Stimulated activated CD4-positive, alpha-beta T cell treated with anti-CD3 and anti-CD28 coated beads, TNF-alpha, amount 100 ng/mL, for 1 hour (primary cell): ENCODE data around the gene IGFALS.
"Not testable (repeated sequence)": the region's sequence is repeated elsewhere in the genome, so short reads cannot be mapped to it uniquely, and the experiment has no call there.

Experiments
- DNase-seq, 3 donors: peaks; one replicate each; pipeline ENCODE4 v3.0.0-alpha.2; 2020; ENCODE audit warnings: low read depth in 3 of 3, low spot score in 1 of 3

The IGFALS gene

DNA sequence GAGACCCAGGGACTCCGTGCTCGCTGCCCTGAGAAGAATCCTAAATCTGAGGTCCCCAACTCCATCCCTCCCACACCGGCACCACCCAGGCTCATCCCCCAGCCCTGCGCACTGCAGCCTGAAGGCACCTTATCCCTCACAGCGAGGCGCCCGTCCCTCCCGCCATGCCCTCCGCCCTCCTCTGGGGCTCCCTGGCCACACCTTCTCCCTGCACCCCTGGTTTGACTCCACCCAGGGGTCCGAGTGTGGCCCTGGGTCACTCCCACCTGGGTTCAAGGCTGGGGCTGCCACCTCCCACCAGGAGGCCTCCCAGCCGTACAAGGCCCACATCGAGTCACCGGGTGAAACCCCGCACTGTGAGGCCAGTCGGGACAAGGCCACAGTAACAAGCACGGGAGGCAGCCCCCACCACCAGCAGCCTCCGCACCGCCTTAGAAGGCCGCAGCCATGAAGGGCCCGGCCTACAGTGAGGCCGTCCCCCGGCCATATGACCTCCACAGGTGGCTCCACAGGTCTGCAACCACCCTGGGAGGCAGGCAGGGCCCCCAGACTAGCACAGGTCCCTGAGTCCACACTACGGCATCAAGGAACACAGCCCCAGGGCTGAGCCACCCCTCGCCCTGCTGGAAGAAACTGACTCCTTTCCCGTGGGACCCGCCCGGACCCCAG, 24.8 kb upstream of the IGFALS start:
- no peak for DNase-seq

DNA sequence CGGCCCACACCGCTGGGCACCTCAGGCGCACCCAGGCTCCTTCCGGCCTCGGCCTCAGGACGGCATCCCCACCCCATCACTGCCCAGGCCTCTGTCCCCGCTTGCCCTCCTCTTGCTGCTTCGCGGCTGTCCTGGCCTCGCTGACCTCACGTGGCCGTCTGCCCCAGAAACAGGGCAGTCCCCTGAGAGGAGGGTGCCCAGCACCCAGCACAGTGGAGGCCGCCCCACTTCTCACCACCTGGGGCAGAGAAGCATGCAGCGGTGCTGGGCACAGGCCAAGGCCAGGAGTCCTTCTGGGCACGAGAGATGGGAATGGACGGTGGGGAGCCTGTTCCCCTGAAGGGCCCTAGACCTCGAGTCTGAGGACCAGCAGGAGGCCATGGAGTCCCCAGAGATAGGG, 24.2 kb upstream of the IGFALS start:
- no peak for DNase-seq

DNA sequence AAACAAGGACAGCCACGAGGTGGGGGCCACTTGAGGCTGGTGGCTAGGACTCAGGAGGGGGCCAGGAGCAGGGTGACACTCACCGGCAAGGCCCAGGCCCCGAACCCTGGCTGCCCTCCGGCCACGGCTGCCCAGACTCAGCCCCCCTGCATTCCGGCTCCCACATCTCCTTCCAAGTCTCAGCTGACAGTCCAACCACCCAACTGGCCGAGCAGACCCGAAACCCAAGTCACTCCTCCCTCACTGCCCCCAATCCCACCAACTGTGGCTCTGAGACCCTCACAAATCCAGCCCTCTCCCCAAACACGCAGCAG, 23.7 kb upstream of the IGFALS start:
- DNase-seq, result no peak

DNA sequence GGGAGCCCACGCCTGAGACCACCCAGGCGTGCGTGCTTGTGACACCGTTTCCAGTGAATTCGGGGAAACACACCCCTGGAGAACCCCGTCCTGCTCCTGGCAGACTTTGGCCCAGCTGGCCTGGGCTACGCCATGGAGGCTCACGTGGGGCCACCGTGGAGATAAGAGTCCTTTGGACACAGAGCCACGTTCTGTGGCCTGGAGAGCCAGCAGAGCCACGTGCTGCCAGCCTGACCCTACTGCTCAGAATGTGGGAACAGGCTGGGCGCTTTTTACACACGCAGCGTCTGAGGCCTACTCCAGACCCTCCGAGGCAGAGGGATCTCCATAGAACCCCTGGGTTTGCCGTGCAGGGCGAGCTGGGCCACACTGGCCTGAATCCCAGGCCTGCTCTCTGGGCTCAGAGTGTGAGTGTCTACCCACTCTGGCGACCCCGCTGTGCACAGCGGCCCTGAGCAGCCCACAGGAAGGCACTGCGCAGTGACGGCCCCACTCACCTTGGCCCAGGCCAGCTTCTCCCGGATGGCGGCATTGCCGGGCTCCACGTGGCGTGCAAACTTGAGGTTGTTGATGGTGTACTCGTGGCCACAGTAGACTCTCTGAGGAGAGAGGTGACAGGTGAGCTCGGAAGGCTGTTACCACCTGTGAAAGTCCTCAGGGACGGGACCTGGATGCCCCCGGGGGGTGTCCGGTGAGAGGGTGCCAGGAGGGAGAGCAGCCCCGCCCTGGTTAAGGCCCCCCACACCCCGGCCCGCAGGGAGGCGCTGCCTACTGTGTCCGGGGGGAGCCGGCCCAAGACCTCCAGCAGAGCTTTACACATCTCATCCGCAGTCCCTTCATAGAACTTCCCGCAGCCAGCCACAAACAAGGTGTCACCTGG, 23.1 kb upstream of the IGFALS start:
- DNase-seq, result no peak

DNA sequence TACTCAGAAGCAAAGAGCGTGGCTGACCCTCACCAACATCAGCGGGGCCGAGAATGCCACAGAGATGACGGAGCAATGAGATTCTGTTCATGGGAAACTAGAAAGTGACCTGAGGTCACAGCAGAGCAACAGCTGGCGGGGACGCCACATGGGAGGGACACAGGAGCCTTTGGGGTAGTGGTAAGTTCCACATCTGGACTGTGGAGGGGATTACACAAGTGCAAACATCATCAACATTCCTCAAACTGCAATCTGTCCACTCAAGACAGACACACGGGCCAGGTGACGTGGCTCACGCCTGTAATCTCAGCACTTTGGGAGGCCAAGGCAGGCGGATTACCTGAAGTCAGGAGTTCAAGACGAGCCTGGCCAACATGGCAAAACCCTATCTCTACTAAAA, 22.0 kb upstream of the IGFALS start:
- DNase-seq, result no peak

DNA sequence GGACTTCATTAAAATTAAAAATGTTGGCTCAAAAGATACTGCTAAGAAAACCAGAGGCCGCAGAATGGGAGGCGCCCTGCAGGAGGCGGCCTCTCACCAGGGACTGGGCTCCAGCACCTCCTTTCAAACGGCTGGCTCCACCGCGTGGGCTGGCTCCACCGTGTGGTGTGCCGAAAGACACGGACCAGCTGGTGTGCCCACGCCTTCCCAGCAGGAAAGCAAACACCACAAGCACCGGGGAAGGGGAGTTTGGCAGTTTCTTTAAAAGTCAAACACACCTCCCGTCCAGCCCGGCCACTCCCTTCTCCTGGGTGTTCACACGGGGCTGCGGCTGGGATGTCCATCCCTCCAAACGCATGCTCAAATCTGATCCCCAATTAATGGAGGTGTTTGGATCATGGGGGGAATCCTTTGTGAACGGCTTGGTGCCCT, 19.2 kb upstream of the IGFALS start:
- peak in 2 of 3 donors; percentile 24 to 26 for DNase-seq

DNA sequence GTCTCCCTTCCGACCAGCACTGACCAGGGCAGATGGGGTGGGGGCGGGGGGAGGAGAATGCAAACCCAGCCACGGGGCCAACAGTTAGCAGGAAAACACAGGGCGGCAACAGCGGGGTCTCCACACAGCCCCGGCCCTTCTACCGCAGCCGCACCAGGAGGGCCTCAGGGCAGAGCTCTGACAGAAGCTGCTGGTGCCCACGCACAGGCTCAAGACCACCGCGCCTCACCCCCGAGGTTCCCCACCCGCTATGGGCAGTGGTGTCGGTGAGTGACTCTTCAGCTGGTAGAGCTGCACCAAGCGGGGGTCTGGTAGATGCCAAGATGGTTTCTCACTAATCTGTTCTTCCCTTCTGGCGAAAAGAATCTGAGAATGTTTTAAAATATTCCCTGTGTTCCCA, 17.0 kb upstream of the IGFALS start:
- no peak for DNase-seq

DNA sequence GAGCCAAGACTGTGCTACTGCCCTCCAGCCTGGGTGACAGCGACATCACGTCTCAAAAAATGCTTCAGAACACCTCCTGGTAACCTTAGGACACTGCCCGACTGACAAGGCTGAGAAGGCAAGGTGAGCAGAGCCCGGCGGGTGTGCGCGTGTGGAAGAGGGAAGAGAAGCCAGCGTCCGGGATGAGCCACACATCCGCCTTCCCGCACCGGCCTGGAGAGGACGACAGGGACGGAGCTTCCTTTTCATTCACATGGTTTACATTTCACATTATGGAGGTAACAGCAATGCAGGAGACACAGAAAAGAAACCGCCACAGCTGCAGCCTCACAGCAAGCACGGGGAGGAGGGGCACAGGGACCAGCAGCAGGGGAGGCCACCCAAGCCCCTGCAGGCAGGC, 16.6 kb upstream of the IGFALS start:
- DNase-seq, result no peak

DNA sequence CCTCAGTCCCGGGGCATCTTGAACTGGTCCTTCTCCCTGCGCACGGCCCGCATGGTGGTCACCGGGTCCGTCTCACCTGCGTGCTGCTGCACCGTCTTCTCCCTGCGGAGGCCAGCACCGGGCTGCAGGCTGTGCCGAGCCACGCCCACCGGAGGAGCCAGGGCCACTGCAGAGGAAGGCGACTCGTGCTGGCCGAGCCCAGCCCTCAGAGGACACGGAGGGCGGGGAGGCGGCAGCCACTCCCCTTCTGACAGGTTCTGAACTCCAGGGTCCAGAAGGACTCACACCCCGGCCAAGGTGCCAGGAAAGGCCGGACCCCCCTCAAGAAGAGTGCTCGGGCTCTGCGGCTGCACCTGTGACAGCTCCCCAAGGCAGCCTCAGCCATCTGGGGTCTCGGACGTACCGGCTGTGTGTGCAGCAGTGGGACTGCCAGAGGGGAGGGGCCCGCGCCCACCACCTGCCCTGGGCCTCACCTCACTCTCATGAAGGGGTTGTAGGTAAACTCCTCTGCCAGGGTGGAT, 15.8 kb upstream of the IGFALS start:
- no peak for DNase-seq

DNA sequence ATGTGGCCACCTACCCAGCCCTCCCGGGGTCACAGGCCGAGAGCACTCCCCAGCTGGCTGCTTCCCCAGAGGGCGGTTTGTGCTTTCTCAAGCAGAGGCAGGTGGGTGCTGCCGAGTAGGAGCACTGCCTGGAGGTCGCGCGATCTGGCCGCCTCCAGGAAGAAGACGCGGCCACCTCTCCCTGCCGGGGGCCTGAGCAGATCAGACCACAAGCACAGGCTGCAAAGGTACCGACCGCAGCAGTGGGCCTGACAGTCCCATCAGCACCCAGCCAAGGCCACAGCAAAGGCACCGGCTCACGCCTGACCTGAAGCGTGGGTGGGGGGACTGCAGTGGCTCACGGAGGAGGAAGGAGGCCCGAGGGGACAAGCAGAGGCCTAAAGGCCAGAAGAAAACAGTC, 15.2 kb upstream of the IGFALS start:
- no peak for DNase-seq

DNA sequence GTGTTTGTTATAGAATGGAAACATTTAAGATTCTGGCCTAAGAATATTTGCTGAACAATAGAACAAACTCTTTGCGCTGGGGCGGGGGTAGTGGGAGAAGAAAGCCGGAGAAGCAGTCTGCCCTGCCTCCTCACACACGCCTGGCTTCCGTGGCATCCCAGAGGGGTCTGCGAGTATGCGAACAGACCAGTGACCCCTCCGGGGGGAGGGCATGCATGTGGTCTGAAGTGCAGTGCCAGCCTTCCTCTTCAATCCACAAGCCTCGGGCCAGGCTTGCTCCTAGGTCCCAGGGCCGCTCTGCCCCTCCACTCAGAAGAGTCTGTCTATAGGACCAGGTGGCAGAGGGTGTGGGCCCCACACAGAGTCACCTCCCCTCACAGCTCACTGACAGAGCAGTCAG, 14.1 kb upstream of the IGFALS start:
- DNase-seq, result no peak

DNA sequence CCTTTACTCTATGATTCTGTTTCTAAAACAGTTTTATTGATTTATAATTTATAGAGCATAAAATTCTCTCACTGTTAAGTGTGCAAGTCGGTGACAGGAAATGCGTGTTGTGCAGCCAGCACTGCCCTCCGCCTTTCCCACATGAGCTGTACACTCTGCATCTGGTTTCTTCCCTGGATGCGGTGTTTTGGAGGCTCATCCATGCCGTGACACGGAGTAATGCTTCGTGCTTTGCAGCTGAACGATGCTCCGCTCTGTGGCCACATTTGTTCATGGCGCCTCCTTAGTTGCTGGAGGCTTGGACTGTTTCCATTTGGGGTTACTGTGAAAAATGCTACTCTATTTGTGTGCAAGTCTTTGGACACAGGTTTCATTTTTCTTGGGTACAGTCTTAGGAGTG, 7.2 kb upstream of the IGFALS start:
- no peak for DNase-seq

DNA sequence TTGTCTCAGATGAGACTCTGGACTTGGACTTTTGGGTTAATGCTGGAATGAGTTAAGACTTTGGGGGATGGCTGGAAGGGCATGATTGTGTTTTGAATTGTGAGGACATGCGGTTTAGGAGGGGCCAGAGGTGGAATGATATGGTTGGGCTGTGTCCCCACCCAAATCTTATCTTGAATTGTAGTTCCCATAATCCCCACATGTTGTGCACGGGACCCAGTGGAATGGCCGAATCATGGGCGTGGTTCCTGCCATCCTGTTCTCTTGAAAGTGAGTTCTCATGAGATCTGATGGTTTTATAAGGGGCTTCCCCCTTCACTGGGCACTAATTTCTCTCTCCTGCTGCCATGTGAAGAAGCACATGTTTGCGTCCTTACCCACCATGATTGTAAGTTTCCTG, 5.8 kb upstream of the IGFALS start:
- not testable (repeated sequence) for DNase-seq

DNA sequence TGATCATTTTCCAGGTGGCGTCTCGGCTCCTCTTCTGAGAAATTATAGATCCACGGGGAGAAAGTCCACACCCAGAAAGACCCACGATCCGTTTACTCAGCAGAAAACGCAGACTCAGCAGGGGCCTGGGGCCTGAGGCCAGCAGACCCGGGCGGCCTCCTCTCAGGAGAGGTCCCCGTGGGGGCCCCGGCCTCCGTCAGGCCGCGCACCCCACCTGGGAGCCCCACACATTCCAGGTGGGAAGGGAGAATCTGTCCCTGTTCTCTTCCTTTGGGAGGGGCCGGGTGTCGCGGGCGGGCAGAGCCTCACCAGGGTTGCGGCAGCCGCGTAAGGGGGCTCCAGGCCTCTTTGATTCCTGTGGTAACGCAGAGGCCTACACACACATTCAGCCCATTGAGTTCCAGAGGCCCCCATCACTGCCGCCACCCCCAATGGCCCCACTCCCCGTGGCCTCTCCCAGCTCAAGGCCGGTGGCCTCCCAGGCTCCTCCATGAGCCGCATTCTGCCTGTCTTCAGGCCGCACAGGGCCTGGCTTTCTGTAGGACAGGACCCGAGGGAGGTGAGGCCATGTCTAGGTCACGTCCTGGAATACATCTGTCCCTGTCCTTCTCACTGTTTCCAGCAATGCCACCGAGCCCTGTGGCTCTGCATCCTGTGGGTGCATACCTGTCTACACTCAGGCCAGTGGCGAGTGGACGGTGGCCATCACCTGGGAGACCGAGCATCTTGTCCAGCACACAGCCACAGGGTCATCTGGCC, 1.6 kb upstream of the IGFALS start:
- no peak for DNase-seq

DNA sequence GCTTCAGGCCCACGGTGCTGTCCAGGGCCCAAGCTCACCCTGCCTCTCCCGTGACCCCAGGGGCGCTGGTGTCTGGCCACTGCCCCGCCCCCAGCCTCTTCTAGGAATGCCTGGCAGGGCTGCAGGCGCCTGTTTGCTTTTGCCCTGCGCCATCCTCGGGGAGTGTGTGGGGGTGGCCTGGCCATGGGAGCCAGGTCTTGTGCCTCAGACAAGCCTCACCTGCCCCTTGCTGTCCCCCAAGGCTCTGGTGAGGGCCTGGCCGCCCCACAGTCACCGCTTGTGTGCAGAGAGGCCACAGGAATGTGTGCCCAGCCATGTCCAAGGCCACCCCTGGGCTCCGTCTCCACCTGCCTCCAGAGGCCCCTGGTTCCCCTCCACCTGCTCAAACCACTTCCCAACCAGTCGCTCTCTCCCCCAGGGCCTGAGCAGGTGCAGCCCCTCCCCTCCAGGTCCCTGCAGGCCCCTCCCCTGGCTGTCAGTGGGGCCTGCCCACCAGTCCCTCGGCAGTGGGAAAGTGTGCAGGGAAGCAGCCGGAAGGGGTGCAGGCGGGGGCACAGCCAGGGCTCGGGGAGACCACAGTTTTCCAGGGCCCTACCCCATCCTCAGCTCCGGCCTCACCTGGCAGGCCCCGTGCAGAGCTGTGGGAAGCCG, 841 bp upstream of the IGFALS start:
- DNase-seq, result no peak

DNA sequence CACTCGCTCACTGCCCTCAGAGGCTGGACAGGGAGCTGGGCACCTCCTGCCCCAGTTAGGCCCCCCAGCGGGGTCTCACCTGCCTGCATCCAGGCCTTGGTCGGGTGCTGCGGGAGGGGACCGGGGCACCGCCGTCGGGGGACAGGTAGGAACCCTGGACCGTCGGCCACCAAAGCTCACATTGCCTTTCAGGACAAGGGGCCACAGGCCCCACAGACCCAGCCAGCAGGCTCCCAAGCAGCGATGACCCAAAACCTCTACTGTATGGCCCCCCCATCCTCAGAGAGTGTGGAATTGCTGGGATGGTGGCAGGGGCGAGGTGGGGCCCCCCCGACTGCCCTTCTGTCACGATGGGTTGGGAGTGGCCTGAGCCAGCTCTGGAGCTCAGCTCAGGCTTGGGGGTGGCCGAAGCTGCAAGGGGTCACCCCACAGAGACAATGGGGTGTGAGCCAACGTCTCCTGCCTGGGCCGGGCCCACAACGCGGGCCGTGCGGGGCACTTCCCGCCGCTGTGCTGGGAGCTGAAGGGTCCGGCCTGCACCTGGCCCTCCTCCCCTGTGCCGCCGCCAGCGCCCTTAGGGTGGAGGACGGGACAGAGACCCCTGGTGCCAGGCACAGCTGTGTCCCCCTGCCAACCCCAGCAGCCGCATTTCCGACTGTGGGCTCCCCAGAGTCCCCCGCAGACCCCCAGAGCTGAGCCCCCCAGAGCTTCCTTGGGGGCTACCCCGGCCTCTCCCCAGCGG, 498 bp downstream of the IGFALS start:
- DNase-seq, result no peak

DNA sequence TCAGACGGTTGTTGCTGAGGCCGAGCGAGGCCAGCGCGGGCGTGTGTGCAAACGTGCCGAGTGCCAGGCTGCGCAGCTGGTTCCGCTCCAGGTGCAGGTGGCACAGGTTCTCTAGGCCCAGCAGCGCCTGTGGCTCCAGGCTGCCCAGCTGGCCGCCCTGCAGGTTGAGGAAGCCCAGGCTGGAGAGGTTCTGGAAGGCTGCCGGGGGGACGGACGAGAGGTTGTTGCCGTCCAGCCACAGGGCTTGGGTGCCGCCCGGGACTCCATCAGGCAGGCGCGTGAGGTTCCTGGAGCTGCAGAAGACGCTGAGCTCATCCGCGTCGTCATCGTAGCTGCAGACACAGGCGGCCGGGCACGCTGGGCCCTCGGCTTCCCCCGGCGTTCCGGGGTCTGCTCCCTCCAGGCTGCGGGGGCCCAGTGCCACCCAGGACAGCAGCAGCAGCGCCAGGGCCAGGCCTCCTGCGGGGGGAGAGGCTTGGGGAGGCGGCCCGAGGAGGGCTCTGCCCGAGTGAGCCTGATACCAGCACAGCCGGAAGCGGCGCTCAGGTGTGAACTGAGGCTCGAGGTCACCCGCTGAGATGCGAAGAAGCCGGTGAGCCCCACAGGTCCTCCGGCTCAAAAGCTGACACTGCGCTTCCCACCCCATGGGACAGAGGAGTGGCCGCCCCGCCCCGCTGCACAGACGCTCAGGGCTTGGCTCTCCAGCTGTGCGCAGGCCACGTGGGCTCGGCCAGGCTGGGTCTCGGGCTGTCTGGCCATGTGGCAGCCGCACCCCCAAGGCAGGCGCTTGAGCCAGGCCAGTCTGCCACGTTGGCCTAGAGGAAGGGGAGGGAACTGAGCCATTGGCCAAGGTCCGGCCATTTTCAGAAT, 1.3 kb downstream of the IGFALS start:
- no peak for DNase-seq

DNA sequence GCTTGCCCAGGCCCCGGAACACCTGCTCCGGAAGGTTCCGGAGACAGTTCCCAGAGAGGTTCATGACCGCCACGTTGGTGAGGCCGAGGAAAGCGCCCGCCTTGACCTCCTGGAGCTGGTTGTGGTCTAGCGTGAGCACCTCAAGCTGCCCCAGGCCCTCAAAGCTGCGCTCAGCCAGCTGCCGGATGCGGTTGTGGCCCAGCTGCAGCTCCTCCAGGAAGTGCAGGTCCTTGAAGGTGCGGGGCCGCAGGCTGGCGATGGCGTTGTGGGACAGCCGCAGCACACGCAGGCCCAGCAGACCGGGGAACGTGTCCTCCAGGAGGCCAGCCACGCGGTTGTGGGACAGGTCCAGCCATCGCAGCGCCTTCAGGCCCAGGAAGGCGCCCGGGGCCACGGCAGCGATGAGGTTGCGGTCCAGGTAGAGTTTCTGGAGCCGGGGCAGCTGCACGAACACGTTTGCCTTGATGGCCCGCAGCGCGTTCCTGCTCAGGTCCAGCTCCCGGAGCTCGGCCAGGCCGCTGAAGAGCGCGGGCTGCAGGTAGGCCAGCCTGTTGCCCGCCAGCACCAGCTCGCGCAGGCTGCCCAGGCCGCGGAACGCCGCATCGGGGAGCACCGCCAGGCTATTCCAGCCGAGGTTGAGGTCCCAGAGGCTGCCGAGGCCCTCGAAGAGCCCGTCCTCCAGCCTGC, 2.1 kb downstream of the IGFALS start:
- no peak for DNase-seq

DNA sequence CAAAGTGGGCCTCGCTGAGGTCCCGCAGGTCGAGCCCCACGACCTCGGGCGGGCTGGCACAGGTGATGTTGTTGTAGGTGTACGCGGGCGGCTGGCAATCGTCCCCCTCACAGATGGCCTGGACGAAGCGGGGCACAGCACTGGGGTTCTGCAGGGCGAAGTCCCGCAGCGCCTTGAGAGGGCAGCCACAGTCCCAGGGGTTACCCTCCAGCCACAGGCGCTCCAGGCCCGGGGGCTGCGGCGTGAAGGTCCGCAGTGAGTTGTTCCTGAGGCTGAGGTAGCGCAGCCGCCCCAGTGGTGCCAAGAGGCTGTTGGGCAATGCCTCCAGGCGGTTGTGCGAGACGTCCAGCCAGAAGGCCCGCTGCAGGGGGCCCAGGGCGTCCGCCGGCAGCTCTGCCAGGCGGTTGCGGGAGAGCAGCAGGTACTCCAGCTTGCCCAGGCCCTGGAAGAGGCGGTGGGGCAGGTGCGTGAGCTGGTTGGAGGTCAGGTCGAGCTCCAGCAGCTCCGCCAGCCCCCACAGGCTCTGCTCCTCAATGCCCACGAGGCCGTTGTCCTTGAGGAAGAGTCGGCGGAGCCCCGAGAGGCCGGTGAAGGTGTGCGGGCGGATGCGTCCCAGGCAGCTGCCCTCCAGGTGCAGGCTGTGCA, 2.8 kb downstream of the IGFALS start:
- no peak for DNase-seq
